ENCODE results near the gene DYNLT4. TPM values are rescaled to one million over a fixed set of nuclear protein-coding genes. Genes with fewer than 3 reads are reported as not detected.

Gene DYNLT4
- total and polyA plus RNA-seq, 2 of the 8 experiments (the other 6 are each of a cell fraction or from before 2014, with no cell fraction given): 0.29 TPM; not detected in 1

DNA sequence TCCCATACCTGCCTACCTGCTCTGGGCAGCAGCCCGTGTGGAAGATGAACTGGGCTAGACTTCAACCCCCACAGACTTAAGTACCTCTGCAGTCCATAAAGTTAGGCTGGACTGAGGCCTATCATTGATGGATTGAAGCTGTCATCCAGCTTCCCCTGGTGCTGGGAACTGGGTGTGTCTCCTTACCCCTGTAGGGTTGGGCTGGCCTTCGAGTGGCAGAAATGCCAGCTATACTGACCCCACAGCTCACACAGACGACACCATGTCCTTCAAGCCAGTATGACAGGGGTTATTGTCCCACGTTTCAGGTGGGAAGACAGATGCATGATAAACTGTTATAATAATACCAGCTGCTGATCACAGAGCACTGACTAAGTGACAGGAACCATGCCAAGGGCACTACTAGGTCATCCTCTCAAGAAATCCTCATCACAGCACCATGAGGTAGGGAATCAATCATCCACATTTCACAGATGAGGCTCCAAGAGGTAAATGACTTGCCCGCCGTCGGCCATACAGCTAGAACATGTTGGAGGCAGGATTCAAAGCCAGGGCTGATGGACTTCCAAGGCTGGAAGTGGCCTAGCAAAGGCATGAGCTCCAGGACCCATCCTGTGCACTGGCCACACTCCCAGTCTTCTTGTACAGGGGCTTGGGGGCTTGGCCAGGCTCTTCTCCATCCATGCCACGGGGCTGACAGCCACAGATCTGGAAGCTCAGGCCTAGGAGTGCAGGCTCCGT, 18.9 kb downstream of the DYNLT4 start, which contains the start of gene BEST4:
Gene BEST4 (minus strand): TSS at position 51 of the 741 bp plus-strand sequence. CDS start 465 bp downstream, outside the sequence.
- Histone ChIP-seq H3K23me2 (ENCODE audit: low read depth, low read length) (peaks cover 6% of the 10 kb centered on the region; the same call in 1 of the 2 replicates), H4K8ac (ENCODE audit: extremely low read depth, insufficient read depth, low read length) (no peak within 1 kb of the TSS; the same call in 1 of the 2 replicates), H3K23ac (ENCODE audit: insufficient read length) (no peak within 1 kb of the TSS), H2BK20ac (ENCODE audit: low read length) (no peak within 1 kb of the TSS), H3K9ac (replicated peaks in 1 of 4; ENCODE audit: extremely low read depth in 1 of 4, low read depth in 3 of 4, low read length in 3 of 4) (no peak within 1 kb of the TSS), H3K14ac (ENCODE audit: insufficient read length) (no peak within 1 kb of the TSS), H3K4me1 (replicated peaks in 1 of 4; ENCODE audit: control insufficient read depth in 3 of 4, insufficient read depth in 4 of 4, low read length in 3 of 4) (peaks cover 4 to 22% (median 16%) of the 10 kb centered on the region in 4 experiments), H2BK12ac (ENCODE audit: low read depth, low read length) (peak within 1 kb of the TSS; percentile 56; the same call in 1 of the 2 replicates), H3K79me2 (ENCODE audit: control insufficient read depth in 1 of 2, insufficient read depth in 2 of 2, low read length in 2 of 2) (no peaks in the 10 kb centered on the region), H2BK5ac (ENCODE audit: low read depth, low read length) (no peak within 1 kb of the TSS; the same call in 1 of the 2 replicates), H3K36me3 (ENCODE audit: control insufficient read depth in 2 of 4, insufficient read depth in 4 of 4, low read length in 3 of 4) (no peaks in the 10 kb centered on the region), H4K20me1 (replicated peaks in 1 of 2; ENCODE audit: control insufficient read depth in 1 of 2, insufficient read depth in 2 of 2, low read length in 2 of 2) (no peaks in the 10 kb centered on the region), H2AK5ac (ENCODE audit: low read depth, low read length) (no peak within 1 kb of the TSS), H3K4me3 (ENCODE audit: extremely low read depth in 1 of 4, insufficient read depth in 2 of 4, low read depth in 3 of 4, low read length in 4 of 4) (no peak within 1 kb of the TSS), H3K4ac (replicated peaks; ENCODE audit: insufficient read length, low read depth, low read length) (peak within 1 kb of the TSS; percentile 71), H3K4me2 (ENCODE audit: insufficient read depth in 1 of 2, low read depth in 2 of 2, low read length in 2 of 2) (peak within 1 kb of the TSS in 1 of 2 experiments; percentile 64; a peak in 1 of 4 replicates), H4K5ac (ENCODE audit: insufficient read length, low read depth, low read length) (no peak within 1 kb of the TSS), H3K56ac (replicated peaks; ENCODE audit: insufficient read length, low read depth, low read length) (no peak within 1 kb of the TSS), H3K27me3 (replicated peaks in 1 of 4; ENCODE audit: control insufficient read depth in 3 of 4, extremely low read depth in 1 of 4, insufficient read depth in 3 of 4, low read length in 3 of 4) (peaks cover 0 to 7% (median 2%) of the 10 kb centered on the region in 4 experiments; a peak in 3 of 7 replicates), H3K9me3 (ENCODE audit: insufficient read depth in 2 of 2, low read depth in 1 of 2, low read length in 1 of 2) (no peaks in the 10 kb centered on the region), H3K27ac (ENCODE audit: low read depth, low read length) (no peak within 1 kb of the TSS), H4K91ac (replicated peaks; ENCODE audit: insufficient read length, low read length) (no peak within 1 kb of the TSS), H2AFZ (ENCODE audit: low read length) (no peak within 1 kb of the TSS), H3K18ac (ENCODE audit: extremely low read depth, low read length) (no peak within 1 kb of the TSS), H2BK15ac (ENCODE audit: low read length) (peak within 1 kb of the TSS; percentile 99), H2BK120ac (replicated peaks; ENCODE audit: low read depth, low read length) (no peak within 1 kb of the TSS), H3K79me1 (ENCODE audit: low read depth, low read length) (0 out of 2 replicates have a peak, but pooled peaks cover 2% of the 10 kb centered on the region)
- ChIA-PET CTCF (ENCODE audit: partially characterized antibody) (interaction anchor here (1.0 to 10.4 kb wide), 11 partner anchors 9 to 512 kb away, joined by 3 to 67 read pairs (median 11); partner anchors contain the start of genes BTBD19, DYNLT4, PLK3 and RNU5D-1), POLR2A (ENCODE audit: partially characterized antibody) (interaction anchor here (0.6 to 23.6 kb wide), 11 partner anchors 8 to 733 kb away, joined by 3 to 428 read pairs (median 5); partner anchors contain the start of genes BTBD19, DYNLT4, PLK3 and RNU5D-1)
- FAIRE-seq: no peak
- WGBS, 2 experiments (ENCODE audit: extremely low coverage in 1 of 2, insufficient coverage in 1 of 2, insufficient read length in 1 of 2, insufficient replicate concordance in 2 of 2, low coverage in 1 of 2, low lambda C conversion rate in 2 of 2, missing lambda C conversion rate in 1 of 2): 93% methylated on average over 9 of the region's 9 CpGs; no CpG with 5 or more reads in 1 of the 2 experiments
- no peak for DNase-seq (ENCODE audit: low read depth in 1 of 2, low spot score in 2 of 2)
- no peak for TF ChIP-seq ZNF274 (IDR thresholded peaks at IDR 0.05; ENCODE audit: borderline replicate concordance, extremely low read depth, low read length)
- TF ChIP-seq CBX5 (IDR thresholded peaks at IDR 0.05; ENCODE audit: low read depth, low read length): no peak
- TF ChIP-seq HDAC2 (IDR thresholded peaks at IDR 0.05; ENCODE audit: borderline replicate concordance in 1 of 2, low read depth in 2 of 2, low read length in 2 of 2): no peak
- TF ChIP-seq JUN (IDR thresholded peaks at IDR 0.05; ENCODE audit: low read depth, low read length): no peak
- TF ChIP-seq CEBPB (IDR thresholded peaks at IDR 0.05; ENCODE audit: low read depth, low read length): no peak
- TF ChIP-seq SAP30 (IDR thresholded peaks at IDR 0.05; ENCODE audit: insufficient read depth, insufficient replicate concordance, low read length): no peak
- no peak for TF ChIP-seq PHF8 (conservative IDR thresholded peaks at IDR 0.05; ENCODE audit: low read depth, low read length)
- TF ChIP-seq MAX (IDR thresholded peaks at IDR 0.05): no peak
- TF ChIP-seq, protein P1, sequence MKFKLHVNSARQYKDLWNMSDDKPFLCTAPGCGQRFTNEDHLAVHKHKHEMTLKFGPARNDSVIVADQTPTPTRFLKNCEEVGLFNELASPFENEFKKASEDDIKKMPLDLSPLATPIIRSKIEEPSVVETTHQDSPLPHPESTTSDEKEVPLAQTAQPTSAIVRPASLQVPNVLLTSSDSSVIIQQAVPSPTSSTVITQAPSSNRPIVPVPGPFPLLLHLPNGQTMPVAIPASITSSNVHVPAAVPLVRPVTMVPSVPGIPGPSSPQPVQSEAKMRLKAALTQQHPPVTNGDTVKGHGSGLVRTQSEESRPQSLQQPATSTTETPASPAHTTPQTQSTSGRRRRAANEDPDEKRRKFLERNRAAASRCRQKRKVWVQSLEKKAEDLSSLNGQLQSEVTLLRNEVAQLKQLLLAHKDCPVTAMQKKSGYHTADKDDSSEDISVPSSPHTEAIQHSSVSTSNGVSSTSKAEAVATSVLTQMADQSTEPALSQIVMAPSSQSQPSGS (IDR thresholded peaks at IDR 0.05; ENCODE audit: low read length): no peak
